ENCODE results near the gene SIRT3.

GRCh38 chr11:253886-254270 lies 17.7 kb upstream of the SIRT3 start:
- no peak for TF ChIP-seq POLR2A (IDR thresholded peaks at IDR 0.05)
- no peak for TF ChIP-seq CTCF (IDR thresholded peaks at IDR 0.05)
- TF ChIP-seq POLR2AphosphoS5 (IDR thresholded peaks at IDR 0.05), result no peak
- no peak for TF ChIP-seq EP300 (IDR thresholded peaks at IDR 0.05)
